Fibroblast of gingiva (primary cell): ENCODE results near the gene XKR7.

Source experiments
- DNase-seq: peaks from one replicate; pipeline ENCODE4 v3.0.0-alpha.2; 2011; ENCODE audit warnings: low read depth

XKR7 gene

DNA sequence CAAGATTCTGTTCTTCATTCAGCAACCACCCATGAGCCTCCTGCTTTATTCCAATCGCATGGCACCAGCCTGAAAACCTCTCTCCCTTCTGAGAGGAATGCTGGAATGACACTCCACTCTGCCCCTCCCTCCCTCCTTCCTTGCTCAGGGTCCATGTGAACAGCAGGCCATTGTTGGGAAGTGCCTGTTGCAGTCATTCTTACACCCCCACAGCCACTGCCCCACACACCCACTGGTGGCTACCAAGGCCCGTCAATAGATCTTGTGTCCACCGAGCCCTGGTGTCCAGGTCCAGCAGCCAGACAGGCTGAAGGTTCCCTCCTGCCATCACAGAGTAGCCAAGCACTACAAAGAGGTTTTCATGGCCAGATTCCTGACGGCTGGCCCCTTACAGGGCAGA lies 22.6 kb upstream of the XKR7 start:
- DNase-seq, result no peak

DNA sequence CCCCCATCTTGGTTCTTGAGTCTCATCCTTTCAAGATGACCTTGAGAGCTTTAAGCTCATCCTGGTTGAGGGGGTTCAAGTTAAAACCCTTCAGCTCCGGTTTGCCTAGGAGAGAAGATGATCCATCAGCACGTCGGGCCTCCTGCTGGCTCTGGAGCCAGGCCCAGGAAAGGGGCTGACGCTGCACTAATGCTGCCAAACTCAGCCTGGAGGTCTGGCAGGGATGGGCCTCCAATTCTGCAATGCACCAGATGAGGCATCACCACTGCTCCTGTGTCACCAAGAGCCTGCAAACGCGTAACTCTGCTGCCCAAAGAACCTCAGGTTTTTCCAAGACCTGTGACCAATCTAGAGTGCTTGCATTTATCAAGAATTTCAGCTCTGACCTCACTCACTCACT lies 22.2 kb upstream of the XKR7 start:
- peak; percentile 24 for DNase-seq

DNA sequence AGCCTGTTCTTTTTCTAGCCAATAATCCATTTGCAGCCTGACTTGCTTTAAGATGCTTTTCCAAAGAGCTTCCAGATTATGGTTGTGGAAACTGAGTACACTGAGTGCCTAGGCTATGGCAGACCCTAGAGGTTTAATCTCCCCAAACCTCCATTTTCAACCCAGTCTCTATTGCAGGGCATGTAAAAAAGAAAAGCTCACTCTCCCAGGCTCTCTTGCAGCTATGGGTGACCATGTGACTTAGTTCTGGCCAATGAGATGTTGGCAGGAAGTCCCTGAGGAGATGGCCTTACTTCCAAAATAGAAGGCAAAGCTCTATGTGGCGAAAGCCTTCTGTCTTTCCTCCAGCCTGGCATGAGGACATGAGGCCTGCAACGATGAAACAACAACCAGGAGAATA lies 19.9 kb upstream of the XKR7 start:
- no peak for DNase-seq

DNA sequence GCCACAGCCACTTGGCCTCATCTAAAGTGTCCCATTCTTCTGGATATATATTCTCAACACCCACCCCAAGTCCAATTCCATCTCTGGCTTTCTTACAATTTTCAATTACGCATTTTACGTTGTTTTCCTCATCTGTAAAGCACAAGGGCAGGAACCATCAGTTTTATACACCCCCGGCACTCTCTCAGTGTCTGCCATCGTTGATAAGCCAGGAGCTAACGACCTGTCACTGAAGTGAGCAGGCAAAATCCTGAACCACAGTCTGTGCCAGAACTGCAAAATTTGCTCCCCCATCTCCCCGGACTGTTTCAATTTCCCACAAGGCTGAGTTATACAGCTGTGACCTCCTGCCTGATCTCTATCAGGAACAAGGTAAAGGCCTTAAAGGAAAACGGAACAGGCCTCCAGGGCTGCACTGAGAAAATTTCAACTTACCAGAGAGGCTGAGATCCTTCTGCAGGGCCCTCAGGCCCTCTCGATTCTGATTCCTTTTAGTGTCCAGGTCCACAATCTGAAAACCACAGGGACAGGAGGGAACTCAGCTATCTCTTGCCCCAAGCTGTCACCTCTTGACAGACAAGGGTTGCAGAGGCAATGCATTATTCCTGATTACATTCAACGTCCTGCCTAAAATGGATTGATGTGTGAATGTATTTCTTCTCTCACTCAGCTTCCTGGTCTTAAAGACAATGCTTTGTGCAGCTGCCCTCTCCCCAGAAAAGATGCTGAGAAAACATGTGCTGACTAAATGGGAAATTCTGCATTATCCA lies 17.9 kb upstream of the XKR7 start:
- no peak for DNase-seq

DNA sequence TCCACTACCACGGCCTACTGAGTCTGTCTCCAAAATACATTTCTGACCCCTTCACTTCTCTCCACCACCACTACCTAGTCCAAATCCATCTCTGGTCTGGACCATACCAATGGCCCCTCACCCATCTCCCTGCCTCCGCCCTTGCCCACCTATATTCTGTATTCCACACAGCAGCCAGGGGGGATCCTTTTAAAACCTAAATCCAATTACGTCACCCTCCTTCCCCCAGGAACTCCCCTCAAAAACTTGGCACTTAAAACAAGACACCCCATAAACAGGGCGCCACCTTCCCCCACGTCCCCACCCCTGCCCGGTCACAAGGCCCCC lies 16.8 kb upstream of the XKR7 start:
- DNase-seq, result no peak

DNA sequence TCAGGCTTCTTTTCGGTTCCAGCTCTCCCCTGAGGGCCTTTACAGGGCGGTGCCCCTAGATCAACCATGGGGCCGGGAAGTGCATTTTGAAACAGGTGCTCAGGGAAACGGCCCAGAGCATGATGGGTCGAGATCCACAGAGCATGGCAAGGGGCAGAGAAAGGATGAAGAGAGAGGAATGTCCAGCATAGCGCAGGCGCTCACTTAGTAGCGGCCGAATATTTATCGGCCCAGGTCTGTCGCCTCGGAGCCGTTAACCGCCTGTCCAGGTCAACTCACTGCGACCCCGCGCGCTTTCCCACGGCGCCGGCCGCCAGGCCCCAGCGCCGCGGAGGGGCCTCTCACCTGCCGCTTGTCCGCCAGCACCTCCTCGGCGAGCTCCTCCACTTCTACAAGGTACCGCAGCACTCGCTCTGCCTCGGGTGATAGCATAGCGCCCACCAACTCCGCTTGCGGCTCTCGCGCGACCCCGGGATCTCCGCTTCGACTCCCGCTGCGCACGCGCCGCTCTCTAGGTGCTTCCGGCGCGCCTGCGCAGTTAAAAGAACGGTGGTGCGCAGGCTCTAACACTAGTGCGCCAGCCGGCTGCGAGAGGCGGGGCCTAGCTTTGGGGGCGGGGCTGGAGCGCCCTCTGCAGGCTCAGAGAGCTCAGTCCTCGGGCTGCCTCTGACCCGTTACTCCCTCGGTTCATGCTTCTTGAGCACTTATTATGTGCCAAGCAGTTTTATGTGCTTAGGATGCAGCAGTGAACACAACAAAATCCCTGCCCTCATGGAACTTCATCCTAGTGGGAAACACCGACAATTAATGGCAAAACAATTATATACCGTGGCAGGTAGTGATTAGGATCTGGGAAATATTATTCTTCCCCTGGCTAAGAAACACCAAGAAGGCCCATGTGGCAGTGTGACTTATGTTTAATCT lies 16.2 kb upstream of the XKR7 start, which contains the start of gene PDRG1:
Gene PDRG1, minus strand, starts transcription at position 517 of the 924 bp plus-strand sequence. Its CDS starts 85 bp downstream, at position 432.
- peak; percentile 91 for DNase-seq

DNA sequence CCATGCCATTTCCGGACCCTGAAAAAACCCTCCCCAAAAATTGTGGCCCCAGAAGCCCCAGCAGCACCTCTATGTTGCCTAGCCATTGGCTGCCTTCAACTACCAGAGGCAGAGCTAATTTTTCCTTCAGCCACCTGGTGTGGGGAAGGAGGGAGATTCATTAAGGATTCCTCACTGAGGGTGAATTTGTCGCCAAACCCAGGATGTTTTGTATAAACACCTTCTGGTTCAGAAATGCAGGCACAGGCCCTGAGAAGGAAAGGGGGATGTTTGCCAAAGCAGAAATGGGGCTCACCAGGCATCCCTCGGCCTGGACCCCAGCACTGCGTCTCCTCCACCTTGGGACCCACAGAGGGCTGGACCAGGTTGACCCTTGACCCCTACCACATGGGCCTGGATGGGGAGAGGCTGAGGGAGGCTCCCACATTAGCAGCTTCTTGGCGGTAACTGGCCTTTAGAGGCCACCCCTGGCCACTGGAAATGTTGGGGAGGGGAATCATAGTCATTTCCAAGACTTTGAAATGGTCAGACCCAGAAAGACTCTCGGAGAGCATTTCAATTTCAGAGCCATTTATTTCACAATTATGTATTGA lies 14.3 kb upstream of the XKR7 start:
- DNase-seq, result no peak

DNA sequence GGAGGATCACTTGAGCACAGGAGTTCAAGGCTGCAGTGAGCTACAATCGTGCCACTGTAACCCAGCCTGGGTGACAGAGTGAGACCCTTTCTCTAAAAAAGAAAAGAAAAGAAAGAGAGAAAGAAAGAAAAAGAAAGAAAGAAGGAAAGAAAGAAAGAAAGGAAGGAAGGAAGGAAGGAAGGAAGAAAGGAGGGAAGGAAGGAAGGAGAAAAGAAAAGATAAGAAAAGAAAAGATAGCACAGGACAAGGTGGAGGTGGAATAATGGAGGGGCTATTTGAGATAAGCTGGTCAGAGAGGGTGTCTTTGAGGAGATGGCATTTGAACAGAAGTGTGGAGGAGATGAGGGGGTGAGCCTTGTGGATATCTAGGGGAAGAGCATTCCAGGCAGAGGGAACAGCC lies 13.5 kb upstream of the XKR7 start:
- no peak for DNase-seq

DNA sequence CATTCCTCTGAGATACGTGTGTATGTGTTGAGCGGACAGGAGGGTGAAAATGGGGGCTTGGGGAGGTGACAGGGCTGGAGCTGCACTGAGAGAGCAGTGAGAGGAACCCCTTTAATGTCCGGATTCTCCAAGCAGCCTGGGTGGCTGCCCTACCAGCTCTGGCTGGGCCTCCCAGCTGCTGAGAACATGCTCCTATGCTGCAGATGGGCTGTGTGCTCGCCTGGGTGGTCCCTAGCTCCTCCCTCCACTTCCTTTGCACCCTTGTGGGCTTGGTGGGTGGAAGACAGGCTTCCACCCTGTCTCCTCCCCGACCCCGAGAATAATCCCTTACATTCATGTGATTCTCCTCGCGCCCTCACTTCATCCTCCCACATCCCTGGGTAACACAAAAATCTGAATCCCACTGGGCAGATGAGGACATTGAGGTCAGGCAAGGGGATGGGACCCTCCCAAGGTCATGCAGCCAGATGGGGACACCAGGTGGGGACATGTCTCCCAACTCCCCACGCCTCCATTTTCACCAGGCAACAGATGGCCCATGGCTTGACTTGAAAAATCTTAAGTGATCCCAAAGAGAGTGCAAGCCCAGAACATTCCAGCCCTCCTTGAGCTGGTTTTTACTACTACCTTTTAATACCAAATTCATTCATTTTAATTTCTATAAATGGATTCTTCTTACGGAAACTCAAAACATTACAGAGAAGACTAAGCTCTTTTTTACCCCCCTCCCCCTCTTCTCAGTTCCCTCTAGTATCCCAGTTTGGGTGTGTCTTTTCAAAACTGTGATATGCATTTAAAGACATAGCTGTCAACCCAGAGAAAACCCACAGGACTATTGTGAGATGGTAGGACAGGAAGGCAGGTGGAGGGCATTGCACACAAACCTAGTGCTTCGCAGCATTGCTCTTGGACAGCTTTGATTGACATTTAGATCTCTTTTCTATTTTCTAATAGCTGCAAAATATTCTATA lies 11.1 kb upstream of the XKR7 start:
- no peak for DNase-seq

DNA sequence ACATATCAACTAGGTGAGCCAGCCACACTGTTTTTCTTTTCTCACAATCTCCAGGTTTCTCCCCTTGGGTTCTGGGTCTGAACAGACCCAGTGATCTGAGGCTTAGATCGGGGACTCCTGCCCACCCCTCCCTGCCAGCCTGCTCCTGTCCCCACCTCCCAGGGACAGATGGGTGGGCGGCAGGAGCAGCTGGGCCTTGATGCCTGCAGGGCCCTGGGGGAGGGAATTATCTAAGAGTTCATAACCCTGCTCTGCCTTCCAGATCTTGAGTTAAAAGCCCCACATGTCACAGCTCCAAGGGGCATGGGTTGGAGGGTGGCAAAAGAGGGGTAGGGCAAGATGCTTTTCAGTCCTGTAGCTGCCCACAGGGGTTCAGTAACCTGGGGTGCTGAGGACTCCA lies 5.2 kb upstream of the XKR7 start:
- DNase-seq, result no peak

DNA sequence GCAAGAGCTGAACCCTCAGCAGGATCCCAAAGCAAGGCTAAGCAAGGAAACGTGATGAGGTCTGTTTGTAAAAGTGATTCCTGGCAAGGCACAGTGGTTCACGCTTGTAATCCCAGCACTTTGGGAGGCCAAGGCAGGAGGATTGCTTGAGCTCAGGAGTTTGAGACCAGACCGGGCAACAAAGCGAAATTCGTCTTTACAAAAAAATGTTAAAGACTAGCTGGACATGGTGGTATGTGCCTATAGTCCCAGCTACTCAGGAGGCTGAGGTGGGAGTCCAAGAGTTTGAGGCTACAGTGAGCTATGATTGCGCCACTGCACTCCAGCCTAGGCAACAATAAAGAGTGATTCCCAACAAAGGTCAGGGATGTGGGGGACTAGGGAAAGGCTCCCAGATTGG lies 4.1 kb upstream of the XKR7 start:
- no peak for DNase-seq

DNA sequence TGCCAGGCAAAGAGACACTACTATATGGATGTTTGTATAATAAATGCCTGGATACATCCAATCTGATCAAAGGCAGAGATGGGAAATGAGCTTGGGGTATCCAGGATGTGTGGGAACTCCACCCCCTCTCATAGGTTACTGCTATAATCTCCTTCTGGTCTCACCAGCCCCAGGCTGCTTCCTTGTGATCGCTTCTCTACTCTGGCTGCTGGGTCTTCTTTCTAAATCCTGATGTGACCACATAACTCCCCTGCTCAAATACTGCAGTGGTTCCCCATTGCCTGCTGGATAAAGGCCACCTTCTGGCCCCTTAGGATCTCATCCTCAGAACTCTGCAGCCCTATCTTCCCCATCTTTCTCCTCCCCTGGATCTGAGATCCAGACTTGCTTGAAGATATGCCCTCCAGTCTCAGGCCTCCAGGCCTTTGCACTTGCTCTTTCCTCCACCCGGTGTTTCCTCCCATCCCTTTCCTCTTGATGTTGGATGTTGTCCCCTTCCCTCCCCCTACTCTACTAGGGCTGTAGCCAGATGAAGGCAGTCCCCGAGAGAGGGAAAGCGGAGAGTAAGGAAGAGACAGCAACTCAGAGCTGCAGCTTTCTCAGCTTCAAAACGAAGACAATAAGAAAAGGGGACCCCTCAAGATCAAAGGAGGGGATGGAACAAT lies 828 bp upstream of the XKR7 start:
- DNase-seq, result no peak

DNA sequence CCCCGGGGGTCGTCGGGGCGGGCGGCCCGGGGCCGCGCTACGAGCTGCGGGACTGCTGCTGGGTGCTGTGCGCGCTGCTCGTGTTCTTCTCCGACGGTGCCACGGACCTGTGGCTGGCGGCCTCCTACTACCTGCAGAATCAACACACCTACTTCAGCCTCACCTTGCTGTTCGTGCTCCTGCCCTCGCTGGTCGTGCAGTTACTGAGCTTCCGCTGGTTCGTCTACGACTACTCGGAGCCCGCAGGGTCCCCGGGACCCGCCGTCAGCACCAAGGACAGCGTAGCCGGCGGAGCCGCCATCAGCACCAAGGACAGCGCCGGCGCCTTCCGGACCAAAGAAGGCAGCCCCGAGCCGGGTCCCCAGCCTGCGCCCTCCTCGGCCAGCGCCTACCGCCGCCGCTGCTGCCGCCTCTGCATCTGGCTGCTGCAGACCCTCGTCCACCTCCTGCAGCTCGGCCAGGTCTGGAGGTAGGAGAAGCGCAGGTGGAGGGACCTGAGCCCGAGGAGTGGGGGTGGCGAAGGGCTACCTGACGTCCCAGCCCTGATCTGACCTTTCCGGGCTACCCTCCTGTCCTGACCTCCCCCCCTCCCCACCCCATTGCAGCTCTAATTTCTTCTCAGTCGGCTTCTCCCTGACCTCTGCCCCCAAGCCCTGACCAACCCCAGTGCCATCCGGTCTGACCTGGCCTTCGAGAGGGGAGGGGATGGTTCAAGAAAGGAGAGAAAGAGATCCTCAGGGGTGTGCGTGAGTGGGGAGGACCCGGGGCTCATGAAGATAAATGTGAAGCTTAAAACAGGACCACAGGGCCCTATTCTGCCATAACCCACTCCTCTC lies 558 bp downstream of the XKR7 start:
- DNase-seq, result peak; percentile 31

DNA sequence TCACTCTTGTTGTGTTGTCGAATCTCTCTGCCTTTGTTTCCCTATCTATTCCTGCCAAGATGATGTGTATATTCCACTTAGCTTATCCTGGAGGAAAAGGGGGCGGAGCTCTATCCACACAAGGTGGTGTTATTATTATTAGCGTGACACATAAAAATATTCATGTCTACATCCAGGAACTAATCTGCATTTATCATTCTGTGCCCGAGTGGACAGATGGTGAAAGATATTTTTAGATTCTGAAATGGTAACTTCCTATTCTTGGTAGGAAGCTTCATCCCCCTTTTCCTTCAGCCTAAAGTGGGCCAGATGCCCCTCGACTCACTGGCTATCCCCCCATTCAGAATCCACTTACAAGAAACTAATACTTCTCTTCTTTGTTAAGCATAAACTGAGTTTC lies 2.0 kb downstream of the XKR7 start:
- no peak for DNase-seq

DNA sequence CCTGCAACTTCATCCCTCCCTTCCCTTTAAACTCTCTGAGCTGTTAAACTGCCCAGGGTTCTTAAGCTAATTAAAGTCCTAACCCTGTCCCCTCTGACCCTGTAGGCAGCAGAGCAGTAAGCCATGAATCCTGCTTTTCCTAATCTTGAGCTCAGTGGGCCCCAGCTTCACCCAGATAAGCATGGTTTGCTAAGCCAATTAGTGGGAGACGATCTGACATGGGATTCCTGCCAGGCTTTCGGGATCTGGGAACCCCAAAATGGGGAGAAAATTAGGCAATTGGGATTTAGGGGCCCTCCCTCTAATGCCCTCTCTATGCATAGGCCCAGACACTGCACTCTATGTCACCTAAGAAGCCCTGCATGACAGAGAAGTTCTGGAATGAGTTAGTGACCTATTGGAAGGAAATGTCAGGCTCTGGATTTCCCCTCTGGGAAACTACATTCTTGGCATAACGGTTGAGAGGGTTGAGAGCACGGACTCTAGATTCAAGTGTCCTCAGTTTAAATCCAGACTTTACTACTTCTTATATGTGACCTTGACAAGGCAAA lies 4.6 kb downstream of the XKR7 start:
- DNase-seq, result no peak

DNA sequence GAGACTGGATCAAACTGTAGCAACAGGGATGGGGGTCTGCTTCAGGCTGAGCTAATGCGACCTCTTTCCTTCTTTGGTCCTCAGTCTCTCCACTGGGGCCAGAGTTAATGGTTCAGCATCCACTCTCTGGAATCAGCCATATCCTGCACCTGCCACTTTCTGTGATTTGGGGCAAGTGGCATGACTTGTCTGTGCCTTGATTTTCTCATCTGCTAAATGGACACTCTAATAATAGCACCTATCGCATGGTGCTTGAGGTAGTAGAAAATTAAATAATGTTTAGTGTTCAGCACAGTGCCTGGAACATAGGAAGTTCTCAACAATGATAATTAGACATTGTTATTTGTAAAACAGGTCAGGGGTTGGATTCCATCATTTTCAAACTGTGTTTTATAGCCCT lies 6.3 kb downstream of the XKR7 start:
- no peak for DNase-seq

DNA sequence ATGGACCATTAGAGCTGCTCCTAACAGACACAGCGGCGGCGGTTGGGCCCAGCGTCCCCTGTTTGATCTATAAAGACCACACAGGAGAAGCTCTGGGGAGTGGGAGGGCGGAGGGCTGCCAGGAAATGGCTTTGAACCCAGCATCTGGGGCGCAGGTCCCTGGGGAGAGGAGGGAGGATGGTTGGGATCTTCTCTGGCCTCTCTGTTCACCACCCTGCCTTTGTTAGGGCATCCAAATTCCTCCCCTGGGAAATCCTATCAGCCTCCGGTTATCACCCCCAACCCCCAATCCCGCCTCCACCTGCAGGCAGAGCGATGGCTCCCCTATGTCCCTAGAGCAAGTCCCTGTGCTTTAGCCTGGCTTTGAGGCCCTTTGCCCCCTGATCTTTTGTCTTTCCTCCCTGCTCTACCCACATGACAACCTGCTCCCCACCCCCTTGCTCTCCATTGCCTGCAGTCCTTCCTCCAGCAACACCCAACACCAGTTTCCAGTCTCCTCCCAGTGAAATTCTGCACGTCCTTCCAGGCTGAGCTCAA lies 7.1 kb downstream of the XKR7 start:
- DNase-seq, result no peak

DNA sequence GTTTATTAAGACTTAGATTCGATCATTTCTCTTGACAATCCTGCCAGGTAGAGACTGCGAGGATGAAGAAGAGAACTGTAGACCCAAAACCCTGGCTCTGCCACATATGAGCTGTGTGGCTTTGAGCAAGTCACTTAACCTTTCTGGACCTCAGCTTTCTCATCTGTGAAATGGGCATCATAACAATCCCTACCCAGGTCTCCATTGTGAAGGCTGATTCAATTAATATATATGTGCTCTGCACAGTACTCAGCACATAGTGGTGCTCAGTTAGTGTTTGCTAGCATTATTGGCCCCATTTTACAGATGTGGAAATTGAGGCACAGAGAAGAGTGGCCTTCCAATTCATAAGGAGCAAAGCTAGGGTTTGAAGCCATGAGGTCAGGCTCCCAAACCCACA lies 7.9 kb downstream of the XKR7 start:
- DNase-seq, result no peak

DNA sequence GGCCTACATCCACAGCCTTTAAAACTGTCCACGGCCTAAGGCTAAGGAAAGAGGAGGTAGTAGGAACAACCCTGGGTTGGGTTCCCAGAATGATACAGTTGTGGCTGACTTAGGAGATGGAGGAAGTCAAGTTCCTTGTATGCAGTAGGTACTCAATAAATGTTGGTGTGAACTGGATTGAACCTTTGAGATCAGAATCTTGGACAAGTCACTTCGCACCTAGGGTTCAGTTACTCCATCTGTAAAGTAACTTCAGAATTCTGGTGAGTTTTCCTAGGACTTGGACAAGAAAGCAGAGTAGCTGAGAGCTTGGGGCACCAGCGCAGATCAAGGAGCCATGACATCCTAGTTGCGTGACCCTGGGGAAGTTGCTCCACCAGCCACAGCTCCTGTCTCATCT lies 9.1 kb downstream of the XKR7 start:
- DNase-seq, result no peak
